OCI-LY1 (cell line): ENCODE measurements around the gene RBM45.

ENCODE experiments used
- CTCF ChIP-seq: fragments of 200-600 bp; sonication (generic), shearing (Covaris generic); IDR thresholded peaks from 2 replicates; pipeline ENCODE4 v1.5.1; 2017; ENCODE audit warnings: mild to moderate bottlenecking, antibody characterized with exemption, low read length, moderate library complexity, mixed read lengths
- EZH2 ChIP-seq: fragments of 200-600 bp; sonication (generic), shearing (Covaris generic); IDR thresholded peaks from 2 replicates; pipeline ENCODE4 v1.8.0; 2017; ENCODE audit warnings: borderline replicate concordance, mixed run types, mild to moderate bottlenecking, antibody characterized with exemption, low read length, moderate library complexity, mixed read lengths

GRCh38 chr2:178143481-178143880 lies 31.2 kb downstream of the RBM45 start:
- TF ChIP-seq CTCF (no peak), EZH2 (no peak)
